HepG2 (cell line): ENCODE data around the gene WDR49. TPM values are rescaled to one million over a fixed set of nuclear protein-coding genes. Genes with fewer than 3 reads are reported as not detected.

Source experiments
- ATAC-seq: fragments of 200-7000 bp; cut with Tn5 transposase; 3 replicates; pipeline ENCODE4 v1.9.1; 2020; ENCODE audit warnings: mild to moderate bottlenecking, moderate library complexity
- BruUV-seq: library from RNA; stranded (reverse); fragments of 400-500 nt; replicated peaks from 2 replicates; lab custom pipeline; 2021; lab: Mats Ljungman, UMichigan
- CTCF ChIA-PET: fragments of 300-600 bp; formaldehyde crosslinking; extraction: SDS; loops from one replicate; lab custom pipeline; 2021; ENCODE audit warnings: low total read pairs, inconsistent platforms, low intra/inter-chr PET ratio; lab: Yijun Ruan, JAX
- POLR2A ChIA-PET: fragments of 350-600 bp; sonication (Branson Sonifier 250); formaldehyde crosslinking; loops from one replicate; lab custom pipeline; 2020; ENCODE audit warnings: antibody characterized with exemption, inconsistent platforms; lab: Yijun Ruan, JAX
- DNase-seq: peaks from one replicate; pipeline ENCODE4 v3.0.0-alpha.2; 2015; ENCODE audit warnings: low spot score
- FAIRE-seq: peaks from 3 replicates; lab custom pipeline; 2011; peaks lifted over from hg19 to GRCh38; lab: Jason Lieb, UNC
- H2AFZ ChIP-seq: one replicate; pipeline ENCODE4 v1.6.1; 2011; ENCODE audit warnings: low read length, inconsistent platforms
- H3K27ac ChIP-seq: fragments of 300-600 bp; 3 replicates; pipeline ENCODE4 v1.8.0; 2011; ENCODE audit warnings: mixed run types, mild to moderate bottlenecking, mixed read lengths, low read length, inconsistent platforms; ENCODE audit not compliant: insufficient read depth; ENCODE audit errors: extremely low read length
- H3K27me3 ChIP-seq, 2 experiments: fragments of 200-600 bp in 1 of 2; 2 replicates in 1 of 2; 3 replicates in 1 of 2; pipeline versions ENCODE4 v1.6.0 to v1.8.0; 2011; ENCODE audit warnings: low read length in 2 of 2, mild to moderate bottlenecking in 2 of 2, moderate library complexity in 2 of 2, inconsistent platforms in 1 of 2; ENCODE audit not compliant: insufficient read depth in 2 of 2, control insufficient read depth in 1 of 2
- H3K36me3 ChIP-seq, 2 experiments: fragments of 200-600 bp in 1 of 2; replicated peaks in 1 of 2; 2 replicates in 1 of 2; 3 replicates in 1 of 2; pipeline versions ENCODE4 v1.5.1 to v1.8.0; 2011; ENCODE audit warnings: low read length in 2 of 2, inconsistent platforms in 1 of 2; ENCODE audit not compliant: insufficient read depth in 2 of 2, control insufficient read depth in 1 of 2
- H3K4me1 ChIP-seq: 2 replicates; pipeline ENCODE4 v1.5.1; 2012; ENCODE audit warnings: low read length, inconsistent platforms; ENCODE audit not compliant: insufficient read depth
- H3K4me2 ChIP-seq: 2 replicates; pipeline ENCODE4 v1.6.0; 2011; ENCODE audit warnings: low read depth, low read length, inconsistent platforms
- H3K4me3 ChIP-seq, 3 experiments: fragments of 200-600 bp in 1 of 3; sonication (generic), shearing (Covaris generic) in 1 of 3; replicated peaks in 1 of 3; 2 replicates each; pipeline ENCODE4 v1.5.1; 2011 to 2016; ENCODE audit warnings: low read length in 3 of 3, inconsistent platforms in 2 of 3, low read depth in 2 of 3, mild to moderate bottlenecking in 2 of 3, control low read depth in 1 of 3, mixed read lengths in 1 of 3; ENCODE audit not compliant: insufficient read depth in 1 of 3
- H3K79me2 ChIP-seq: one replicate; pipeline ENCODE4 v1.6.1; 2011; ENCODE audit warnings: low read length, inconsistent platforms; ENCODE audit not compliant: insufficient read depth
- H3K9ac ChIP-seq: 2 replicates; pipeline ENCODE4 v1.6.0; 2011; ENCODE audit warnings: mild to moderate bottlenecking, low read depth, low read length, inconsistent platforms; ENCODE audit not compliant: insufficient read depth
- H3K9me3 ChIP-seq: 2 replicates; pipeline ENCODE4 v1.5.1; 2012; ENCODE audit warnings: mild to moderate bottlenecking, low read length
- H4K20me1 ChIP-seq: 2 replicates; pipeline ENCODE4 v1.6.0; 2011; ENCODE audit warnings: inconsistent platforms, mild to moderate bottlenecking, low read length, moderate library complexity; ENCODE audit not compliant: insufficient read depth
- CENPT ChIP-seq: sonication (generic); formaldehyde crosslinking; IDR thresholded peaks from 2 replicates; pipeline ENCODE4 v1.8.0; 2022; ENCODE audit warnings: low read depth, mild to moderate bottlenecking, moderate library complexity, missing genetic modification reagents
- FLYWCH1 ChIP-seq: sonication (generic); formaldehyde crosslinking; IDR thresholded peaks from 2 replicates; pipeline ENCODE4 v1.8.1; 2023; ENCODE audit warnings: mild to moderate bottlenecking, missing genetic modification reagents
- FOXK2 ChIP-seq: fragments of 450-650 bp; IDR thresholded peaks from 2 replicates; pipeline ENCODE4 v1.6.1; 2016
- GABPA ChIP-seq, 2 experiments: IDR thresholded peaks; 2 replicates each; pipeline ENCODE4 v1.6.1; 2011 to 2016; ENCODE audit warnings: low read depth in 2 of 2, low read length in 1 of 2, missing biosample characterization in 1 of 2, missing genetic modification characterization in 1 of 2
- JUNB ChIP-seq: sonication (generic); formaldehyde crosslinking; IDR thresholded peaks from 2 replicates; pipeline ENCODE4 v1.8.0; 2022; ENCODE audit warnings: missing genetic modification reagents, mild to moderate bottlenecking, borderline replicate concordance
- MAF1 ChIP-seq: sonication (generic); formaldehyde crosslinking; IDR thresholded peaks from 2 replicates; pipeline ENCODE4 v1.5.0; 2020; ENCODE audit warnings: missing genetic modification reagents, borderline replicate concordance
- NCOA5 ChIP-seq: sonication (generic); formaldehyde crosslinking; IDR thresholded peaks from 2 replicates; pipeline ENCODE4 v1.4.0; 2020; ENCODE audit warnings: missing genetic modification reagents
- NFYC ChIP-seq: IDR thresholded peaks from 2 replicates; pipeline ENCODE4 v1.6.1; 2016; ENCODE audit warnings: missing genetic modification reagents, missing compliant biosample characterization
- RELA ChIP-seq: sonication (generic); formaldehyde crosslinking; IDR thresholded peaks from 2 replicates; pipeline ENCODE4 v1.4.0; 2020; ENCODE audit warnings: missing genetic modification reagents
- RFX5 ChIP-seq: IDR thresholded peaks from 2 replicates; pipeline ENCODE4 v1.6.1; 2011; ENCODE audit warnings: low read depth, low read length, improper control_type of control experiment
- ZBTB20 ChIP-seq: sonication (generic); formaldehyde crosslinking; IDR thresholded peaks from 2 replicates; pipeline ENCODE4 v1.8.1; 2023; ENCODE audit warnings: missing genetic modification reagents, low read depth, mild to moderate bottlenecking, borderline replicate concordance
- ZC3H4 ChIP-seq: sonication (generic); formaldehyde crosslinking; IDR thresholded peaks from 2 replicates; pipeline ENCODE4 v1.4.0; 2020; ENCODE audit warnings: missing genetic modification reagents, borderline replicate concordance
- ZNF383 ChIP-seq: sonication (generic); formaldehyde crosslinking; IDR thresholded peaks from 2 replicates; pipeline ENCODE4 v1.4.0; 2020; ENCODE audit warnings: missing genetic modification reagents, mild to moderate bottlenecking, borderline replicate concordance
- in situ Hi-C: cut with HindIII; loops from 2 replicates; pipeline ENCODE4 v1.10.0; 2017; ENCODE audit warnings: low pct_unique_long_range_greater_than_20kb; ENCODE audit not compliant: extremely low pct_ligation_motif_present
- intact Hi-C: fragments of 100-400 bp; cut with micrococcal nuclease; formaldehyde crosslinking; loops from one replicate; pipeline ENCODE4 v1.10.0; 2022; ENCODE audit not compliant: unreplicated experiment
- polyA plus RNA-seq, 8 experiments: library from polyadenylated mRNA; depleted of rRNA in 3 of 8; stranded (reverse) in 7 of 8; unstranded in 1 of 8; fragments of >200 nt; fragmentation: Illumina TruSeq in 4 of 8; extraction: Trizol in 4 of 8; gene quantifications; 2 replicates each; pipeline versions ENCODE4 v1.2.1 to v1.2.3, GENCODE V29; 2011 to 2016; ENCODE audit warnings: low read depth in 4 of 8, missing spikeins in 1 of 8, mixed read lengths in 1 of 8; ENCODE audit not compliant: insufficient read depth in 1 of 8
- total RNA-seq, 5 experiments: library from RNA; depleted of rRNA; stranded (reverse); fragments of >200 nt; fragmentation: Illumina TruSeq; extraction: Trizol; gene quantifications; 2 replicates each; pipeline ENCODE4 v1.2.3, GENCODE V29; 2016; ENCODE audit warnings: low read depth in 1 of 5
- TF ChIP-seq, protein P1 (sequence below): sonication (generic); formaldehyde crosslinking; IDR thresholded peaks from 2 replicates; pipeline ENCODE4 v1.4.0; 2020; ENCODE audit warnings: missing genetic modification reagents, borderline replicate concordance
- TF ChIP-seq, protein P2 (sequence below): sonication (generic); formaldehyde crosslinking; IDR thresholded peaks from 2 replicates; pipeline ENCODE4 v1.5.0; 2020; ENCODE audit warnings: mild to moderate bottlenecking, missing genetic modification reagents, borderline replicate concordance

The WDR49 gene
- total and polyA plus RNA-seq, 2 of the 13 experiments (the other 11 are each of a cell fraction or from before 2014, with no cell fraction given) = 0.04 TPM; not detected in 1

DNA sequence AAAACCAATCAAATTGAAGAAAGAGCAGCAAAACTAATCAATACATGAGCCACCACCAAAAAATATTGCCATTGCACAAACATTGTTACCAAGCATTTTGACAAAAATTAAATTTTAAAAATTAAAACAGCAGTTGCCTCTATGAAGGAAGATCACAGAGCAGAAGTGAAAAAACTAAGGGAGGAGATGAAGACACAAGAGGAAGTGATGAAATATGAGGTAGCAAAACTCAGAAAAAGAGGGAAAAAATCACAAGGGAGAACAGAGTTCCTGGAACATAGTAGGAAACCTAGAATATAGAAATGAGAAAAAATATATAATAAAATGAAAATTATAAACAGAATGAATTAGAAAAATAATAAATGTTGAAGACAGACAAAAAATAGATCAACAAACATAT, 172.6 kb downstream of the WDR49 start:
- ChIA-PET CTCF (no interaction called here), POLR2A (no interaction called here)
- in situ Hi-C loops (no loop called here), intact Hi-C loops (no loop called here)
- no peaks in the 10 kb centered on the region for H3K36me3 ChIP-seq
- DNase-seq (no peak), FAIRE-seq (no peak), ATAC-seq (no peak)
- H3K27ac ChIP-seq = no peak overlapping the region
- no peaks in the 10 kb centered on the region for H3K79me2 ChIP-seq
- H3K27me3 ChIP-seq = no peaks in the 10 kb centered on the region
- H2AFZ ChIP-seq = no peak overlapping the region
- no peak overlapping the region for H3K9ac ChIP-seq
- no peaks in the 10 kb centered on the region for H3K9me3 ChIP-seq
- H3K4me2 ChIP-seq = no peak overlapping the region
- no TSS peak for BruUV-seq
- no peaks in the 10 kb centered on the region for H3K4me1 ChIP-seq
- no peak overlapping the region for H3K4me3 ChIP-seq
- no peak for TF ChIP-seq CENPT (CRISPR knock-in tag)
- no peak for TF ChIP-seq RFX5
- TF ChIP-seq ZNF383 (CRISPR knock-in tag) = no peak
- no peak for TF ChIP-seq NFYC (CRISPR knock-in tag)
- no peak for TF ChIP-seq NCOA5 (CRISPR knock-in tag)
- TF ChIP-seq FLYWCH1 = no peak
- no peak for TF ChIP-seq JUNB (CRISPR knock-in tag)
- TF ChIP-seq FOXK2 = no peak
- TF ChIP-seq RELA (CRISPR knock-in tag) = no peak
- TF ChIP-seq GABPA (IDR thresholded peaks at IDR 0.05; ENCODE audit: low read depth, low read length) = no peak
- no peak for TF ChIP-seq GABPA (CRISPR knock-in tag; IDR thresholded peaks at IDR 0.05; ENCODE audit: low read depth)
- TF ChIP-seq, protein P1, sequence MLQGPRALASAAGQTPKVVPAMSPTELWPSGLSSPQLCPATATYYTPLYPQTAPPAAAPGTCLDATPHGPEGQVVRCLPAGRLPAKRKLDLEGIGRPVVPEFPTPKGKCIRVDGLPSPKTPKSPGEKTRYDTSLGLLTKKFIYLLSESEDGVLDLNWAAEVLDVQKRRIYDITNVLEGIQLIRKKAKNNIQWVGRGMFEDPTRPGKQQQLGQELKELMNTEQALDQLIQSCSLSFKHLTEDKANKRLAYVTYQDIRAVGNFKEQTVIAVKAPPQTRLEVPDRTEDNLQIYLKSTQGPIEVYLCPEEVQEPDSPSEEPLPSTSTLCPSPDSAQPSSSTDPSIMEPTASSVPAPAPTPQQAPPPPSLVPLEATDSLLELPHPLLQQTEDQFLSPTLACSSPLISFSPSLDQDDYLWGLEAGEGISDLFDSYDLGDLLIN (CRISPR knock-in tag) = no peak
- TF ChIP-seq ZBTB20 = no peak
- TF ChIP-seq, protein P2, sequence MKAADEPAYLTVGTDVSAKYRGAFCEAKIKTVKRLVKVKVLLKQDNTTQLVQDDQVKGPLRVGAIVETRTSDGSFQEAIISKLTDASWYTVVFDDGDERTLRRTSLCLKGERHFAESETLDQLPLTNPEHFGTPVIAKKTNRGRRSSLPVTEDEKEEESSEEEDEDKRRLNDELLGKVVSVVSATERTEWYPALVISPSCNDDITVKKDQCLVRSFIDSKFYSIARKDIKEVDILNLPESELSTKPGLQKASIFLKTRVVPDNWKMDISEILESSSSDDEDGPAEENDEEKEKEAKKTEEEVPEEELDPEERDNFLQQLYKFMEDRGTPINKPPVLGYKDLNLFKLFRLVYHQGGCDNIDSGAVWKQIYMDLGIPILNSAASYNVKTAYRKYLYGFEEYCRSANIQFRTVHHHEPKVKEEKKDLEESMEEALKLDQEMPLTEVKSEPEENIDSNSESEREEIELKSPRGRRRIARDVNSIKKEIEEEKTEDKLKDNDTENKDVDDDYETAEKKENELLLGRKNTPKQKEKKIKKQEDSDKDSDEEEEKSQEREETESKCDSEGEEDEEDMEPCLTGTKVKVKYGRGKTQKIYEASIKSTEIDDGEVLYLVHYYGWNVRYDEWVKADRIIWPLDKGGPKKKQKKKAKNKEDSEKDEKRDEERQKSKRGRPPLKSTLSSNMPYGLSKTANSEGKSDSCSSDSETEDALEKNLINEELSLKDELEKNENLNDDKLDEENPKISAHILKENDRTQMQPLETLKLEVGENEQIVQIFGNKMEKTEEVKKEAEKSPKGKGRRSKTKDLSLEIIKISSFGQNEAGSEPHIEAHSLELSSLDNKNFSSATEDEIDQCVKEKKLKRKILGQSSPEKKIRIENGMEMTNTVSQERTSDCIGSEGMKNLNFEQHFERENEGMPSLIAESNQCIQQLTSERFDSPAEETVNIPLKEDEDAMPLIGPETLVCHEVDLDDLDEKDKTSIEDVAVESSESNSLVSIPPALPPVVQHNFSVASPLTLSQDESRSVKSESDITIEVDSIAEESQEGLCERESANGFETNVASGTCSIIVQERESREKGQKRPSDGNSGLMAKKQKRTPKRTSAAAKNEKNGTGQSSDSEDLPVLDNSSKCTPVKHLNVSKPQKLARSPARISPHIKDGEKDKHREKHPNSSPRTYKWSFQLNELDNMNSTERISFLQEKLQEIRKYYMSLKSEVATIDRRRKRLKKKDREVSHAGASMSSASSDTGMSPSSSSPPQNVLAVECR (CRISPR knock-in tag) = no peak
- TF ChIP-seq MAF1 (CRISPR knock-in tag) = no peak
- no peak for TF ChIP-seq ZC3H4 (CRISPR knock-in tag)
- H4K20me1 ChIP-seq = no peaks in the 10 kb centered on the region
